ENCODE results near the gene ZNF611. TPM values are rescaled to one million over a fixed set of nuclear protein-coding genes. Genes with fewer than 3 reads are reported as not detected.
"Not testable (repeated sequence)": the region's sequence is repeated elsewhere in the genome, so short reads cannot be mapped to it uniquely, and the experiment has no call there.

Gene ZNF611
- polyA plus RNA-seq, 1 of the 3 experiments (the other 2 are of a cell fraction), result 2.6 TPM

- DNase-seq; H3K9ac ChIP-seq; H3K27ac ChIP-seq (ENCODE audit: low read depth in 2 of 2, low read length in 1 of 2); POLR2A ChIA-PET; H3K27me3 ChIP-seq (ENCODE audit: insufficient read depth); CTCF ChIA-PET; H3K4me3 ChIP-seq (ENCODE audit: low read depth in 2 of 2, low read length in 1 of 2); H3K9me3 ChIP-seq; H4K20me1 ChIP-seq (ENCODE audit: insufficient read depth); H2AFZ ChIP-seq (ENCODE audit: low read depth); H3K79me2 ChIP-seq (ENCODE audit: insufficient read depth); H3K9me2 ChIP-seq; H3K4me1 ChIP-seq (ENCODE audit: control insufficient read depth in 1 of 2, insufficient read depth in 2 of 2, low read depth in 1 of 2, low read length in 1 of 2); H3K4me2 ChIP-seq; H3F3A ChIP-seq (replicated peaks; ENCODE audit: insufficient read depth): not testable (repeated sequence)
- WGBS (ENCODE audit: low lambda C conversion rate), result 98% methylated on average over 4 of the region's 5 CpGs
- peaks cover 0 to 39% of the 10 kb centered on the region in 2 experiments for H3K36me3 ChIP-seq (replicated peaks in 1 of 2; ENCODE audit: control insufficient read depth in 1 of 2, insufficient read depth in 2 of 2, low read length in 1 of 2)
Observed at GRCh38 chr19:52715330-52715729, 19.5 kb downstream of the ZNF611 start.

GRCh38 chr19:52713051-52713450 lies 21.8 kb downstream of the ZNF611 start:
- CTCF ChIA-PET, result not testable (repeated sequence)

GRCh38 chr19:52711661-52712060 lies 23.2 kb downstream of the ZNF611 start:
- DNase-seq; H3K4me1 ChIP-seq (ENCODE audit: control insufficient read depth in 1 of 2, insufficient read depth in 2 of 2, low read depth in 1 of 2, low read length in 1 of 2); POLR2A ChIA-PET; H3K4me2 ChIP-seq; H3K27ac ChIP-seq (ENCODE audit: low read depth in 2 of 2, low read length in 1 of 2); H3K4me3 ChIP-seq (ENCODE audit: low read depth in 2 of 2, low read length in 1 of 2); CTCF ChIA-PET; H3K27me3 ChIP-seq (ENCODE audit: insufficient read depth); H4K20me1 ChIP-seq (ENCODE audit: insufficient read depth); H2AFZ ChIP-seq (ENCODE audit: low read depth); H3K9me2 ChIP-seq; H3K9ac ChIP-seq; H3K79me2 ChIP-seq (ENCODE audit: insufficient read depth); H3K9me3 ChIP-seq; H3F3A ChIP-seq (replicated peaks; ENCODE audit: insufficient read depth): not testable (repeated sequence)
- WGBS (ENCODE audit: low lambda C conversion rate), result 93% methylated on average over 3 of the region's 3 CpGs
- peaks cover 0 to 52% of the 10 kb centered on the region in 2 experiments for H3K36me3 ChIP-seq (replicated peaks in 1 of 2; ENCODE audit: control insufficient read depth in 1 of 2, insufficient read depth in 2 of 2, low read length in 1 of 2)

More at GRCh38 chr19:52713051-52713450, 21.8 kb downstream of the ZNF611 start:
- H3K4me3 ChIP-seq (ENCODE audit: low read depth in 2 of 2, low read length in 1 of 2); H3K27me3 ChIP-seq (ENCODE audit: insufficient read depth); H4K20me1 ChIP-seq (ENCODE audit: insufficient read depth); H3K4me1 ChIP-seq (ENCODE audit: control insufficient read depth in 1 of 2, insufficient read depth in 2 of 2, low read depth in 1 of 2, low read length in 1 of 2); H3K9ac ChIP-seq; H3K27ac ChIP-seq (ENCODE audit: low read depth in 2 of 2, low read length in 1 of 2); H3K9me2 ChIP-seq; H3K4me2 ChIP-seq; H3K79me2 ChIP-seq (ENCODE audit: insufficient read depth); POLR2A ChIA-PET; H2AFZ ChIP-seq (ENCODE audit: low read depth); H3F3A ChIP-seq (replicated peaks; ENCODE audit: insufficient read depth); H3K9me3 ChIP-seq; DNase-seq: not testable (repeated sequence)
- H3K36me3 ChIP-seq (replicated peaks in 1 of 2; ENCODE audit: control insufficient read depth in 1 of 2, insufficient read depth in 2 of 2, low read length in 1 of 2), result peaks cover 0 to 41% of the 10 kb centered on the region in 2 experiments
- WGBS (ENCODE audit: low lambda C conversion rate), result 72% methylated on average over 2 of the region's 2 CpGs

- WGBS (ENCODE audit: low lambda C conversion rate), result 82% methylated on average over 3 of the region's 3 CpGs
- no peak overlapping the region for H3K9ac ChIP-seq
- H3F3A ChIP-seq (replicated peaks; ENCODE audit: insufficient read depth), result no peaks in the 10 kb centered on the region
- H3K36me3 ChIP-seq (replicated peaks in 1 of 2; ENCODE audit: control insufficient read depth in 1 of 2, insufficient read depth in 2 of 2, low read length in 1 of 2), result peaks cover 6 to 62% of the 10 kb centered on the region in 2 experiments
- no peak overlapping the region for H3K4me3 ChIP-seq (ENCODE audit: low read depth in 2 of 2, low read length in 1 of 2)
- ChIA-PET POLR2A (no interaction called here), CTCF (no interaction called here)
- H3K79me2 ChIP-seq (ENCODE audit: insufficient read depth), result no peaks in the 10 kb centered on the region
- H3K27me3 ChIP-seq (ENCODE audit: insufficient read depth), result no peaks in the 10 kb centered on the region
- no peak overlapping the region for H2AFZ ChIP-seq (ENCODE audit: low read depth)
- H3K9me2 ChIP-seq, result no peaks in the 10 kb centered on the region
- H3K9me3 ChIP-seq, result no peaks in the 10 kb centered on the region
- H3K27ac ChIP-seq (ENCODE audit: low read depth in 2 of 2, low read length in 1 of 2), result no peak overlapping the region
- H3K4me2 ChIP-seq, result no peak overlapping the region
- no peak for DNase-seq
- H3K4me1 ChIP-seq (ENCODE audit: control insufficient read depth in 1 of 2, insufficient read depth in 2 of 2, low read depth in 1 of 2, low read length in 1 of 2), result no peaks in the 10 kb centered on the region
- no peaks in the 10 kb centered on the region for H4K20me1 ChIP-seq (ENCODE audit: insufficient read depth)
- TF ChIP-seq FOXJ3 (CRISPR knock-in tag; IDR thresholded peaks at IDR 0.05), result no peak
- no peak for TF ChIP-seq REST (IDR thresholded peaks at IDR 0.05; ENCODE audit: low read depth, low read length)
- no peak for TF ChIP-seq CTCF (IDR thresholded peaks at IDR 0.05)
- no peak for TF ChIP-seq RXRA (IDR thresholded peaks at IDR 0.05; ENCODE audit: borderline replicate concordance, low read depth)
- no peak for TF ChIP-seq PBX3 (IDR thresholded peaks at IDR 0.05)
- no peak for TF ChIP-seq EP300 (IDR thresholded peaks at IDR 0.05; ENCODE audit: borderline replicate concordance in 1 of 2, low read depth in 1 of 2, low read length in 1 of 2)
- TF ChIP-seq MEF2A (IDR thresholded peaks at IDR 0.05; ENCODE audit: borderline replicate concordance, low read depth), result no peak
- TF ChIP-seq POLR2AphosphoS5 (IDR thresholded peaks at IDR 0.05; ENCODE audit: low read depth, low read length), result no peak
Observed at GRCh38 chr19:52710538-52710937, 24.3 kb downstream of the ZNF611 start.

Measured in SK-N-SH (cell line).